Measurements from ENCODE around the gene EHD1.

DNA sequence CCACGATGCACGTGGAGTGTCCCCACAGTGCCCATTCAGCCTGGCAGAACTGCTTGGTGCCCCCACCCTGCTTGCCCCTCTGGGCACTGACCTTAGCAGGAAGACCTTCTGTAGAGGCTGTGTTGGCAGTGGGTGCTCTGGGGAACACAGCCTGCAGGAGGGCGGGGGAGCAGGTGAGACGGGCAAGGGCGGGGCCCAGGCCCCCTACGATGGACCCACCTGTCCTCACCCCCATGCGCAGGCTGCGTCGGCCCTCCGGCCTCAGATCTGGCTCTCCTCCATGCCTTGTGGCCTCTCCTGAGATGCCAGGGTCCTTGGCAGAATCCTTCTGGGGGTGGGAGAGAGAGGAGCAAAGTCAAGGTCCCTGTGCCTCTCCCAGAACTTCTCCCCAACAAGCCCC, 44.9 kb downstream of the EHD1 start:
- TF ChIP-seq, protein P1, sequence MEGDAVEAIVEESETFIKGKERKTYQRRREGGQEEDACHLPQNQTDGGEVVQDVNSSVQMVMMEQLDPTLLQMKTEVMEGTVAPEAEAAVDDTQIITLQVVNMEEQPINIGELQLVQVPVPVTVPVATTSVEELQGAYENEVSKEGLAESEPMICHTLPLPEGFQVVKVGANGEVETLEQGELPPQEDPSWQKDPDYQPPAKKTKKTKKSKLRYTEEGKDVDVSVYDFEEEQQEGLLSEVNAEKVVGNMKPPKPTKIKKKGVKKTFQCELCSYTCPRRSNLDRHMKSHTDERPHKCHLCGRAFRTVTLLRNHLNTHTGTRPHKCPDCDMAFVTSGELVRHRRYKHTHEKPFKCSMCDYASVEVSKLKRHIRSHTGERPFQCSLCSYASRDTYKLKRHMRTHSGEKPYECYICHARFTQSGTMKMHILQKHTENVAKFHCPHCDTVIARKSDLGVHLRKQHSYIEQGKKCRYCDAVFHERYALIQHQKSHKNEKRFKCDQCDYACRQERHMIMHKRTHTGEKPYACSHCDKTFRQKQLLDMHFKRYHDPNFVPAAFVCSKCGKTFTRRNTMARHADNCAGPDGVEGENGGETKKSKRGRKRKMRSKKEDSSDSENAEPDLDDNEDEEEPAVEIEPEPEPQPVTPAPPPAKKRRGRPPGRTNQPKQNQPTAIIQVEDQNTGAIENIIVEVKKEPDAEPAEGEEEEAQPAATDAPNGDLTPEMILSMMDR (IDR thresholded peaks at IDR 0.05), result no peak
- TF ChIP-seq ZFX (IDR thresholded peaks at IDR 0.05; ENCODE audit: borderline replicate concordance), result no peak

Data from 22Rv1 (cell line).